Gastrocnemius medialis (tissue), 4 donors: Measurements from ENCODE around the gene SKIC8. TPM values are rescaled to one million over a fixed set of nuclear protein-coding genes. Genes with fewer than 3 reads are reported as not detected.

ENCODE experiments used
- ATAC-seq, 2 donors: fragments of 150-250 bp; one replicate each; pipeline ENCODE4 v1.9.1; 2016
- DNase-seq, 2 donors: peaks; one replicate each; pipeline ENCODE4 v3.0.0-alpha.2; 2019
- H3K27ac ChIP-seq, 4 donors: fragments of 200-600 bp; sonication (generic); 1 replicate in 1 of 4; 2 replicates in 3 of 4; pipeline ENCODE4 v1.5.1; 2016 to 2018; ENCODE audit warnings: mild to moderate bottlenecking in 2 of 4, moderate library complexity in 1 of 4
- H3K27me3 ChIP-seq, 3 donors: fragments of 200-600 bp; sonication (generic) in 2 of 3; 1 replicate in 1 of 3; 2 replicates in 2 of 3; pipeline versions ENCODE4 v1.5.1 to v1.6.0; 2016 to 2019; ENCODE audit warnings: mild to moderate bottlenecking in 1 of 3, moderate library complexity in 1 of 3
- H3K36me3 ChIP-seq, 2 donors: fragments of 200-600 bp; sonication (generic) in 1 of 2; one replicate each; pipeline ENCODE4 v1.5.1; 2017 to 2018
- H3K4me1 ChIP-seq, 2 donors: fragments of 200-600 bp; sonication (generic) in 1 of 2; one replicate each; pipeline ENCODE4 v1.5.1; 2016 to 2017; ENCODE audit warnings: mild to moderate bottlenecking in 2 of 2
- H3K4me3 ChIP-seq, 4 donors: fragments of 200-600 bp; sonication (generic) in 3 of 4; 1 replicate in 1 of 4; 2 replicates in 3 of 4; pipeline ENCODE4 v1.5.1; 2016 to 2019; ENCODE audit warnings: mild to moderate bottlenecking in 2 of 4
- H3K9me3 ChIP-seq, 3 donors: fragments of 200-600 bp; sonication (generic) in 2 of 3; 1 replicate in 1 of 3; 2 replicates in 2 of 3; pipeline ENCODE4 v1.5.1; 2016 to 2019
- CTCF ChIP-seq, 5 experiments: fragments of 450-650 bp in 3 of 5; fragments of 200-600 bp in 2 of 5; sonication (generic) in 2 of 5; IDR thresholded peaks in 4 of 5; conservative IDR thresholded peaks in 1 of 5; 1 replicate in 4 of 5; 2 replicates in 1 of 5; pipeline ENCODE4 v1.5.1; 2016 to 2019; ENCODE audit warnings: antibody characterized with exemption in 5 of 5, mild to moderate bottlenecking in 3 of 5, moderate library complexity in 3 of 5
- POLR2A ChIP-seq, 2 donors: fragments of 450-650 bp; IDR thresholded peaks; one replicate each; pipeline ENCODE4 v1.6.1; 2017; ENCODE audit warnings: antibody characterized with exemption in 2 of 2, mild to moderate bottlenecking in 2 of 2, moderate library complexity in 2 of 2
- in situ Hi-C, 4 donors: fragments of 200-750 bp; cut with MboI; loops; one replicate each; pipeline versions ENCODE4 v1.15.0 to v1.8.0; 2017; ENCODE audit warnings: low sequenced_read_pairs in 4 of 4
- intact Hi-C: fragments of 100-400 bp; cut with DNase I; formaldehyde crosslinking; loops from one replicate; pipeline ENCODE4 v1.15.1; 2023; ENCODE audit warnings: low total_unique reads
- total RNA-seq, 4 donors: library from RNA; depleted of rRNA; stranded (reverse); fragments of >200 nt; gene quantifications; one replicate each; pipeline versions ENCODE4 v1.1.0 to v1.2.3, GENCODE V29; 2016

Gene SKIC8
- total RNA-seq, 4 donors from 2014 or later, result 36.9 to 48.6 (median 42.7) TPM

GRCh38 chr15:78322724-78323521 is 23.5 kb upstream of the SKIC8 start:
- TF ChIP-seq CTCF (IDR thresholded peaks at IDR 0.05 in 4 of 5, conservative IDR thresholded peaks at IDR 0.05 in 1 of 5) (no peak), POLR2A (IDR thresholded peaks at IDR 0.05) (no peak)
- H3K36me3 ChIP-seq, result no peaks in the 10 kb centered on the region
- no peaks in the 10 kb centered on the region for H3K4me1 ChIP-seq
- no peak for ATAC-seq
- no peak for DNase-seq
- H3K27me3 ChIP-seq, result no peaks in the 10 kb centered on the region
- peak overlapping the region in 1 of 4 donors; percentile 3 for H3K27ac ChIP-seq
- intact Hi-C loops, result no loop called here
- H3K9me3 ChIP-seq, result no peaks in the 10 kb centered on the region
- in situ Hi-C loops, result no loop called here
- no peak overlapping the region for H3K4me3 ChIP-seq

GRCh38 chr15:78322243-78322642 is 22.8 kb upstream of the SKIC8 start:
- TF ChIP-seq POLR2A (IDR thresholded peaks at IDR 0.05) (no peak), CTCF (IDR thresholded peaks at IDR 0.05 in 4 of 5, conservative IDR thresholded peaks at IDR 0.05 in 1 of 5) (no peak)
- H3K36me3 ChIP-seq, result no peaks in the 10 kb centered on the region
- in situ Hi-C loops (no loop called here), intact Hi-C loops (no loop called here)
- H3K27ac ChIP-seq, result no peak overlapping the region
- H3K4me3 ChIP-seq, result no peak overlapping the region
- H3K4me1 ChIP-seq, result no peaks in the 10 kb centered on the region
- H3K27me3 ChIP-seq, result no peaks in the 10 kb centered on the region
- no peak for ATAC-seq
- no peak for DNase-seq
- no peaks in the 10 kb centered on the region for H3K9me3 ChIP-seq

GRCh38 chr15:78321786-78322185 is 22.4 kb upstream of the SKIC8 start:
- H3K9me3 ChIP-seq, result no peaks in the 10 kb centered on the region
- H3K27me3 ChIP-seq, result no peaks in the 10 kb centered on the region
- H3K4me1 ChIP-seq, result no peaks in the 10 kb centered on the region
- intact Hi-C loops, result no loop called here
- H3K36me3 ChIP-seq, result no peaks in the 10 kb centered on the region
- in situ Hi-C loops, result no loop called here
- no peak overlapping the region for H3K4me3 ChIP-seq
- no peak for DNase-seq
- no peak for TF ChIP-seq POLR2A (IDR thresholded peaks at IDR 0.05)
- no peak for TF ChIP-seq CTCF (IDR thresholded peaks at IDR 0.05 in 4 of 5, conservative IDR thresholded peaks at IDR 0.05 in 1 of 5)
- H3K27ac ChIP-seq, result no peak overlapping the region
- ATAC-seq, result no peak

GRCh38 chr15:78321041-78321570 is 21.7 kb upstream of the SKIC8 start:
- intact Hi-C loops, result no loop called here
- no peak for TF ChIP-seq POLR2A (IDR thresholded peaks at IDR 0.05)
- TF ChIP-seq CTCF (IDR thresholded peaks at IDR 0.05 in 4 of 5, conservative IDR thresholded peaks at IDR 0.05 in 1 of 5), result no peak
- no peak for DNase-seq
- H3K4me3 ChIP-seq, result no peak overlapping the region
- H3K27me3 ChIP-seq, result no peaks in the 10 kb centered on the region
- no peaks in the 10 kb centered on the region for H3K9me3 ChIP-seq
- H3K27ac ChIP-seq, result no peak overlapping the region
- in situ Hi-C loops, result no loop called here
- ATAC-seq, result no peak
- H3K36me3 ChIP-seq, result no peaks in the 10 kb centered on the region
- H3K4me1 ChIP-seq, result no peaks in the 10 kb centered on the region
